HTERT RPE-1 (cell line): ENCODE data around the gene TUBGCP3.
"Not testable (repeated sequence)": the region's sequence is repeated elsewhere in the genome, so short reads cannot be mapped to it uniquely, and the experiment has no call there.

Source experiments
- in situ Hi-C: fragments of 300-500 bp; cut with MboI; formaldehyde crosslinking; loops from 4 replicates; pipeline ENCODE4 v1.14.3; 2020; ENCODE audit warnings: low sequenced_read_pairs

TUBGCP3 gene

GRCh38 chr13:112532837-112533745, 54.9 kb downstream of the TUBGCP3 start:
- in situ Hi-C loops, result no loop called here

DNA sequence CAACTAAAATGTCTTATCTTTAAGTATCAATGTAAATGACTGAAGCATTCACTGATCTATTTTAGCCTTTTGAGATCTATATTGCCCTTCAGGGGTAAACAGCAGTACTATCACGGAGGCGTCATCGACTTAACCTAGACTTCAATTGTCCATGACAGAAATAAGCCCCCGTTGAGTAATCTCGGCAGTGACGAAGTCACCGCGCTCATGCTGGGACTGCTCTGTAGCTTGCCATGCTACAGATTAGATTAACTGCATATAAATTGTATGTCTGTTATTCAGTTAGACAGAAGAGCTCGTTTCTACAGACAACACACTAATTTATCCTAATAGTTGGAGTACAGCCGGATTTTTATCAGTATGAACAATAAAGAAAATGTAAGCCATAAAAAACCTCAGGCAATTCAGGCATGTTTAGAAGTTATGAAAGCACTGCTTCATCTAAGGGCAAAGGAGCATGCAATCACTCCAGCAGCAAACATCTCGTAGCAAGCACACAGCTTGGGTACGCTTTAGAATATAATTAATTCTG, 56.6 kb downstream of the TUBGCP3 start:
- in situ Hi-C loops, result no loop called here

- in situ Hi-C loops, result no loop called here
Measured at GRCh38 chr13:112530861-112531260, 57.1 kb downstream of the TUBGCP3 start.

GRCh38 chr13:112529216-112529615, 58.7 kb downstream of the TUBGCP3 start:
- in situ Hi-C loops, result no loop called here

DNA sequence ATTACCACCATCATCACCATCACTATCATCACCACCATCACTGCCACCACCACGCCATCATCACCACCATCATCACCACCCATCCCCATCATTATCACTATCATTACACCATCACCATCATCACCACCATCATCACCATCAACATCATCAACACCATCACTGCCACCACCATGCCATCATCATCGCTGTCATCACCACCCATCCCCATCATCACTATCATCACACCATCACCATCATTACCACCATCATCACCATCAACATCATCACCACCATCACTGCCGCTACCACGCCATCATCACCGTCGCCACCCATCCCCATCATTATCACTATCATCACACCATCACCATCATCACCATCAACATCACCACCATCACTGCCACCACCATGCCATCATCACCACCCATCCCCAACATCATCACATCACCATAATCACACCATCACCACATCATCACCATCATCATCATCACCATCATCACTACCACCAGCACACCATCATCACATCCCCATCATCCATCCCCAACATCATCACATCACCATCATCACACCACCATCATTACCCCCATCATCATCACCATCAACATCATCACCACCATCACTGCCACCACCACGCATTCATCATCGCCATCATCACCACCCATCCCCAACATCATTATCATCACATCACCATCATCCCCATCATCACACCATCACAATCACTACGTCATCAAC, 61.7 kb downstream of the TUBGCP3 start:
- in situ Hi-C loops, result no loop called here

DNA sequence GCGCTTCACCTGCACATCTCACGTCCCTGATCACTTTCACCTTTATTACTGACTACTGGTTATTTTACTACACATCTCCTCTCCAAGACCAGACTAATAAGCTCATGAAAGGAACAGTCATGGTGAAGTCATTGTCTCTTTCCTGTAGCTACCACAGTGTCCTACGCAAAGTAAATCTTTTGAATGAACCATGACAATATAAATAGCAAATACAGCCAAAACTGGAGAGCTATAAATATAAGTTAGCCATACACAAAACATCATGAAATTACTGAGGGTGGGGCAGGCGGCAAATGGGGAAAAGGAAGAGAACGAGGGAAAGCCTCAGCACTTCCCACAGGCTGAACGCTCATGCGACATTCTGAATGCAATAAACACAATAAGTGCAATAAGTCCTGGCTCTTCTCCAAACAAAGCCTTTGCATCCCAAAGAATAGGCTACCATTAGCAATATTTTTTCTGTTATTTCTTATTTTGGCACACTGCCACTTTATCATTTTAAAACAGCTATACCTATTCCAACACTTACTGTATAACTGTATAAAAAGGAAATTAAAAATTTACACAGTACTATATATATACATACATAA, 62.5 kb downstream of the TUBGCP3 start:
- in situ Hi-C loops, result no loop called here

DNA sequence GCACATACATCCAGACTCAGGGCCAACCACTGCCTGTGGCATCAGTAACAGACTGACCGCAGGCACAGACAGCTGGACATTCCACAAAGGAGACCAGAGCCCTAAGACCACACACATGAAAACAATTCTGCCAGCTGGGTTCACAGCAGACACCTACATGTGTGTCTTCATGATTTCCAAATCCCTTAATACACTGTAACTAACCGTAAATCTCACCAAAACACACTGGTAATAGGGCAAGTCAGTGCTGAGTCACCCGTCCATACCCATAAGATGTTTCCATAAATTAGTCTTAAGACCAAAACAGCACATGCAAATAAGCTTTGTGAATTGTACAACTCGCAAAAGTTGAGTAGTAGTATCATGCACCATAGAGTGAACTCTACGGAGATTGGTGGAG, 65.4 kb downstream of the TUBGCP3 start:
- in situ Hi-C loops, result no loop called here

GRCh38 chr13:112521073-112521685, 66.8 kb downstream of the TUBGCP3 start:
- in situ Hi-C loops, result no loop called here

GRCh38 chr13:112519517-112520060, 68.4 kb downstream of the TUBGCP3 start:
- in situ Hi-C loops, result no loop called here

GRCh38 chr13:112516218-112516617, 71.7 kb downstream of the TUBGCP3 start:
- in situ Hi-C loops, result no loop called here

DNA sequence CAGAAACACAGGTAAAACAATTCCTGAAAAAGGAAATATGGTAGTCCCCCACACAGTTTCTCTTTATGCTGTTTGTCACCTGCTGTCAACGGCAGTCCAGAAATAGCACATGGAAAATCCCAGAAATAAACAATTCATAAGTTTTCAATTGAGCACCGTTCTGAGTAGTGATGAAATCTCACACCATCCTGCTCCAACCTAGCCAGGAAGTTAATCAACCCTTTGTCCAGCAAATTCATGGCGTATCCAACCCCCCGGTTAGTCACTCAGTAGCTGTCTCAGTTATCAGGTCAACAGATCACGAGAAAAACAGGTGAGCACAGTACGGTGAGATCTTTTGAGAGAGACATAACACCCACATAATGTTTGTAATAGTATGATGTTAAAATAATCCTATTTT, 74.2 kb downstream of the TUBGCP3 start:
- in situ Hi-C loops, result no loop called here

- in situ Hi-C loops, result no loop called here
Measured at GRCh38 chr13:112510987-112511685, 76.8 kb downstream of the TUBGCP3 start.

DNA sequence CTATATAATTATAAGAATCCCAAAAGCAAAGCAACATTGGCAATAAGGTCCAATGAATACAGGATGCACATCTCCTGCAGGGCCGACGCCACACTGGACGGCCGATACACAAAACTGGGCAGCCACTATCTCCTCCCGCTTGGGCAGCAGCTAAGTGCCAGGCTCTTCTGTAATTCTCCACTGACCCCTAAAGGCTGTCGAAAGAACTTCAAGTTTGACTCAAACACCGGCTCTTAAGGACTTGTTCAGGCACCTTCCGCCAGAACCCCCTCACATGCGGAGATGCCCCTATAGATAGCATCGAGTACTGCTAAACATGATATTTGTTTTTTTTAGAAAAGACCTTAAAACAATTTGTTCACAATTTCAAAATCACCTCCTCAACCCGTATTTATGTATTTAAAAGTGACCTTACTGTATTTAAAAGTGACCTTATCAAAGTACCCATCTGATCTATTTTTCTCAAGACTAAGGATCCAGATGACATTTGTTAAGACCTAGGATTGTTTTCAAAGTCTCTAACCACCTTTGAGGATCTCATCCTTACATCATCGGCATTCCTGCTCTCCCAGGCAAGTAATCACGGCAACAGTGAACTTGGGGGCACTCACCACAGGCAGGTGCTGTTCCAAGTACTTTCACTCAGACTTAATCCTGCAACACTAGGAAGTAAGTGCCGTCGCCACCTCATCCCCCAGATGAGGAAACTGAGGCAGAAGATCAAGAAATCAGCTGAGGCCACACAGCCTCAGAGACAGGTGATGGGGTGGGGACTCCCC, 77.8 kb downstream of the TUBGCP3 start:
- in situ Hi-C loops, result no loop called here

DNA sequence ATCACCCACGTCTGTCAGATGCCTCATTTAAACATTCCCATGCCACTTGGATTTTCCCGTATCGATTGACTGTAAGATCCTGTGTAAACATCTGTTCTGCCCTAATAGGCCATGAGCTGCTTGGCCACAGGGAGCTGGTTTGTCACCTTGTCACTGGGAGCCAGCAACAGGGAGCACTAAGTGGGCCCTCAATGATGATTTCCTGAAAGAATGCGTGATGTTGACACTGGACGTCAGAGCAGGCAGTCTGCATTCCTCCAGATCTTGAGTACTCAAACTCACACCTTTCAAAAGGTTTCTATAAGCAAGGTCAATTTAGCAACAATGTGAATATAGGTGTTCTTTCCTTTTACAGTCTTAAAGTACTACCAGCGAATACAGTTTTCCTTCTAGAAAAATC, 78.8 kb downstream of the TUBGCP3 start:
- in situ Hi-C loops, result no loop called here

DNA sequence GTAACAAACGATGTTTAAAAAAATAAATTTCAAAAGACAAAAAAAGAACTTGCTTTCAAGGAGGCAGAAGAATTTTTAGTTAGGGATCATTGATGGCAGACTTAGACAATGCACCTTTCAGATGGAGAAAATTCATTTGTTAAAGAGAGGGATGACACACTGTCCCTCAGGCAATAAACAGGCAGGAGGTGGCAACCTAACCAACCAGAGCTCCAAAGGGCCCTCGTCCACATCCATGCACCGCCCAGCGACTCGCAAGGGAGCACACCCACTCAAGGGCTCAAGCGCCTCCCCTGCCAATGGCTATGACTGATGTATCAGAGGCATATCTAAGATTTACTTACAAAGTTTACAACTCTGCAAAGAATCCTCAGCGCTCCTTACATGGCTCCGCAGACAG, 81.9 kb downstream of the TUBGCP3 start:
- in situ Hi-C loops, result no loop called here

- in situ Hi-C loops, result no loop called here
Measured at GRCh38 chr13:112496166-112496565, 91.8 kb downstream of the TUBGCP3 start.

DNA sequence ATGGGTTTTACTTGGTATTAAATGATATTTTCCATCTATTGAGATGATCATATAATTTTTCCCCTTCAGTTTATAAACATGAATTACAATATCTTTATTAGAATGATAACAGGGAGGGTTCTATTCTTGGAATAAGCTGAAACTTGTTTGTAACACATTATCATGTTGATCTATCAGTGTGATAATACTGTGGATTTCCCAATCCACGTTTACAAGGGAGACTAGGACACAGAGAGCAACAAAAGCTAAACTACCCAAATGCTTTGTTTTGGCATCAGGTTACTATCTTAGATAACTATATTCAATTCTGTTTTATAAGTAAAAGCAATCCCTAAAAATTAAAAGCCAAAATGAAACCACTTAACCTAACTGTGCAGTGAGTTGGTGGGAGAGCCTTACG, 92.5 kb downstream of the TUBGCP3 start:
- in situ Hi-C loops, result no loop called here

- in situ Hi-C loops, result no loop called here
Measured at GRCh38 chr13:112489199-112489598, 98.8 kb downstream of the TUBGCP3 start.

GRCh38 chr13:112488343-112489050, 99.5 kb downstream of the TUBGCP3 start:
- in situ Hi-C loops, result not testable (repeated sequence)
